GM18858 (cell line): ENCODE measurements around the gene NTRK3.
"Not testable (repeated sequence)": the region's sequence is repeated elsewhere in the genome, so short reads cannot be mapped to it uniquely, and the experiment has no call there.

ENCODE experiments used
- ATAC-seq: cut with Tn5 transposase; IDR thresholded peaks from one replicate; pipeline ENCODE4 v1.9.1; 2021; ENCODE audit not compliant: unreplicated experiment

Gene NTRK3

GRCh38 chr15:88038261-88038660, 218.3 kb downstream of the NTRK3 start:
- no peak for ATAC-seq

GRCh38 chr15:88036154-88036839, 220.2 kb downstream of the NTRK3 start:
- no peak for ATAC-seq

- no peak for ATAC-seq
Observed at GRCh38 chr15:88035381-88035780, 221.2 kb downstream of the NTRK3 start.

GRCh38 chr15:88033421-88033820, 223.1 kb downstream of the NTRK3 start:
- not testable (repeated sequence) for ATAC-seq

GRCh38 chr15:88032787-88033186, 223.8 kb downstream of the NTRK3 start:
- ATAC-seq: no peak

- ATAC-seq: no peak
Observed at GRCh38 chr15:88031461-88031860, 225.1 kb downstream of the NTRK3 start.

GRCh38 chr15:88029696-88030095, 226.8 kb downstream of the NTRK3 start:
- ATAC-seq: no peak

GRCh38 chr15:88028024-88028423, 228.5 kb downstream of the NTRK3 start:
- ATAC-seq: no peak

GRCh38 chr15:88023914-88024313, 232.6 kb downstream of the NTRK3 start:
- ATAC-seq: no peak

- ATAC-seq: no peak
Observed at GRCh38 chr15:88022716-88023115, 233.8 kb downstream of the NTRK3 start.

- no peak for ATAC-seq
Observed at GRCh38 chr15:88021601-88022000, 234.9 kb downstream of the NTRK3 start.

GRCh38 chr15:88020806-88021205, 235.7 kb downstream of the NTRK3 start:
- ATAC-seq: no peak

- no peak for ATAC-seq
Observed at GRCh38 chr15:88019656-88020055, 236.9 kb downstream of the NTRK3 start.

GRCh38 chr15:88018869-88019641, 237.5 kb downstream of the NTRK3 start:
- no peak for ATAC-seq

GRCh38 chr15:88017753-88018152, 238.8 kb downstream of the NTRK3 start:
- no peak for ATAC-seq

- no peak for ATAC-seq
Observed at GRCh38 chr15:88016406-88016805, 240.1 kb downstream of the NTRK3 start.

GRCh38 chr15:88015228-88015860, 241.2 kb downstream of the NTRK3 start:
- ATAC-seq: no peak

GRCh38 chr15:88014454-88015160, 241.9 kb downstream of the NTRK3 start:
- no peak for ATAC-seq

- ATAC-seq: no peak
Observed at GRCh38 chr15:88013111-88013510, 243.4 kb downstream of the NTRK3 start.

- ATAC-seq: no peak
Observed at GRCh38 chr15:88012688-88013087, 243.9 kb downstream of the NTRK3 start.

GRCh38 chr15:88012233-88012632, 244.3 kb downstream of the NTRK3 start:
- ATAC-seq: no peak
